Measurements from ENCODE around the gene RNF20. TPM values are rescaled to one million over a fixed set of nuclear protein-coding genes. Genes with fewer than 3 reads are reported as not detected.
"Not testable (repeated sequence)": the region's sequence is repeated elsewhere in the genome, so short reads cannot be mapped to it uniquely, and the experiment has no call there.

RNF20 gene
- total RNA-seq, result 48.3 TPM
- long read RNA-seq, transcript RNF20-202 (20 exons, 3,940 nt), result major isoform, 26 of 32 reads
- long read RNA-seq, partial matches to known transcripts, result 3 of 32 reads
- long read RNA-seq, other reads (novel, unspliced or antisense), result 3 of 32 reads

GRCh38 chr9:101533334-101534204, at the start of gene RNF20:
TSS of gene RNF20 (plus strand) at chr9:101533853. CDS start at chr9:101535424, 1,571 bp downstream.
- intact Hi-C loops (cut with DNase I), result loop anchor here (1.0 kb wide), 1 partner anchor 134 kb away; no protein-coding TSS in a partner anchor
- peak; percentile 98 for ATAC-seq
- peak; percentile 100 for DNase-seq (ENCODE audit: missing footprints)

GRCh38 chr9:101484046-101484445, 49.6 kb upstream of the RNF20 start:
- no peak for DNase-seq (ENCODE audit: missing footprints)
- intact Hi-C loops (cut with DNase I), result no loop called here
- no peak for ATAC-seq

- DNase-seq (ENCODE audit: missing footprints) (peak; percentile 70), ATAC-seq (peak; percentile 63)
- intact Hi-C loops (cut with DNase I), result no loop called here
Measured at GRCh38 chr9:101485924-101486692, 47.5 kb upstream of the RNF20 start.

GRCh38 chr9:101486693-101487442, 46.8 kb upstream of the RNF20 start:
- peak; percentile 66 for DNase-seq (ENCODE audit: missing footprints)
- ATAC-seq, result peak; percentile 84
- intact Hi-C loops (cut with DNase I), result no loop called here

- ATAC-seq (no peak), DNase-seq (ENCODE audit: missing footprints) (no peak)
- intact Hi-C loops (cut with DNase I), result no loop called here
Measured at GRCh38 chr9:101487443-101487840, 46.2 kb upstream of the RNF20 start.

GRCh38 chr9:101495810-101496209, 37.8 kb upstream of the RNF20 start:
- intact Hi-C loops (cut with DNase I), result no loop called here
- ATAC-seq, result no peak
- DNase-seq (ENCODE audit: missing footprints), result no peak

GRCh38 chr9:101498323-101498722, 35.3 kb upstream of the RNF20 start:
- DNase-seq (ENCODE audit: missing footprints), result no peak
- intact Hi-C loops (cut with DNase I), result no loop called here
- no peak for ATAC-seq

- ATAC-seq (no peak), DNase-seq (ENCODE audit: missing footprints) (no peak)
Measured at GRCh38 chr9:101504188-101504587, 29.5 kb upstream of the RNF20 start.

GRCh38 chr9:101508211-101508610, 25.4 kb upstream of the RNF20 start:
- intact Hi-C loops (cut with DNase I), result no loop called here
- ATAC-seq (no peak), DNase-seq (ENCODE audit: missing footprints) (no peak)

More at GRCh38 chr9:101504188-101504587, 29.5 kb upstream of the RNF20 start:
- intact Hi-C loops (cut with DNase I), result no loop called here

- DNase-seq (ENCODE audit: missing footprints) (no peak), ATAC-seq (no peak)
- intact Hi-C loops (cut with DNase I), result no loop called here
Measured at GRCh38 chr9:101509572-101509971, 24.1 kb upstream of the RNF20 start.

GRCh38 chr9:101510459-101510858, 23.2 kb upstream of the RNF20 start:
- DNase-seq (ENCODE audit: missing footprints) (no peak), ATAC-seq (no peak)
- intact Hi-C loops (cut with DNase I), result no loop called here

- no peak for DNase-seq (ENCODE audit: missing footprints)
- intact Hi-C loops (cut with DNase I), result no loop called here
- no peak for ATAC-seq
Measured at GRCh38 chr9:101511009-101511408, 22.6 kb upstream of the RNF20 start.

- intact Hi-C loops (cut with DNase I), result no loop called here
Measured at GRCh38 chr9:101512116-101512515, 21.5 kb upstream of the RNF20 start.

GRCh38 chr9:101513351-101513750, 20.3 kb upstream of the RNF20 start:
- DNase-seq (ENCODE audit: missing footprints) (no peak), ATAC-seq (peak; percentile 69)
- intact Hi-C loops (cut with DNase I), result no loop called here

More at GRCh38 chr9:101512116-101512515, 21.5 kb upstream of the RNF20 start:
- ATAC-seq (no peak), DNase-seq (ENCODE audit: missing footprints) (no peak)

- peak; percentile 61 for ATAC-seq
- intact Hi-C loops (cut with DNase I), result no loop called here
- DNase-seq (ENCODE audit: missing footprints), result no peak
Measured at GRCh38 chr9:101514071-101514470, 19.6 kb upstream of the RNF20 start.

GRCh38 chr9:101516655-101517054, 17.0 kb upstream of the RNF20 start:
- intact Hi-C loops (cut with DNase I), result no loop called here
- DNase-seq (ENCODE audit: missing footprints), result no peak
- no peak for ATAC-seq

- DNase-seq (ENCODE audit: missing footprints); ATAC-seq; intact Hi-C loops (cut with DNase I): not testable (repeated sequence)
Measured at GRCh38 chr9:101518489-101518888, 15.2 kb upstream of the RNF20 start.

GRCh38 chr9:101524371-101524770, 9.3 kb upstream of the RNF20 start:
- ATAC-seq (no peak), DNase-seq (ENCODE audit: missing footprints) (no peak)
- intact Hi-C loops (cut with DNase I), result no loop called here

GRCh38 chr9:101527066-101527465, 6.6 kb upstream of the RNF20 start:
- DNase-seq (ENCODE audit: missing footprints) (no peak), ATAC-seq (no peak)
- intact Hi-C loops (cut with DNase I), result no loop called here

Data from Right ventricle myocardium inferior (tissue), 1 donor.